AG08395 (cell line): ENCODE measurements around the gene YES1.
A peak's percentile ranks its signal among the peaks of the same experiment; 100 is the strongest.

Experiments
- DNase-seq: peaks from one replicate; pipeline ENCODE4 v3.0.0; 2012; ENCODE audit warnings: mixed read lengths, low spot score

The YES1 gene

GRCh38 chr18:725646-726045, 86.4 kb downstream of the YES1 start:
- DNase-seq, result no peak

- DNase-seq, result no peak
Observed at GRCh38 chr18:723541-724080, 88.4 kb downstream of the YES1 start.

- DNase-seq, result no peak
Observed at GRCh38 chr18:717003-717402, 95.0 kb downstream of the YES1 start.

- DNase-seq, result peak; percentile 49
Observed at GRCh38 chr18:715626-716025, 96.4 kb downstream of the YES1 start.

GRCh38 chr18:713135-713490, 98.9 kb downstream of the YES1 start:
- DNase-seq, result no peak

- peak; percentile 88 for DNase-seq
Observed at GRCh38 chr18:712401-713134, 99.5 kb downstream of the YES1 start, which contains the start of gene ENOSF1. Gene ENOSF1 (minus strand): TSS chr18:712630. CDS start chr18:712587, 43 bp downstream.

GRCh38 chr18:711657-712400, 100.2 kb downstream of the YES1 start:
- DNase-seq, result peak; percentile 63

GRCh38 chr18:711310-711656, 100.8 kb downstream of the YES1 start:
- no peak for DNase-seq

- DNase-seq, result no peak
Observed at GRCh38 chr18:710418-711300, 101.4 kb downstream of the YES1 start.

- no peak for DNase-seq
Observed at GRCh38 chr18:709771-710170, 102.3 kb downstream of the YES1 start.

- DNase-seq, result no peak
Observed at GRCh38 chr18:708096-708495, 103.9 kb downstream of the YES1 start.

- no peak for DNase-seq
Observed at GRCh38 chr18:706405-706804, 105.6 kb downstream of the YES1 start.

GRCh38 chr18:703213-703967, 108.7 kb downstream of the YES1 start:
- DNase-seq, result peak; percentile 27

- DNase-seq, result no peak
Observed at GRCh38 chr18:697800-698199, 114.2 kb downstream of the YES1 start.

- no peak for DNase-seq
Observed at GRCh38 chr18:697012-697411, 115.0 kb downstream of the YES1 start.

- DNase-seq, result no peak
Observed at GRCh38 chr18:693466-694187, 118.4 kb downstream of the YES1 start.

GRCh38 chr18:692824-693223, 119.2 kb downstream of the YES1 start:
- no peak for DNase-seq

- no peak for DNase-seq
Observed at GRCh38 chr18:688323-688722, 123.7 kb downstream of the YES1 start.

GRCh38 chr18:686339-687111, 125.5 kb downstream of the YES1 start:
- no peak for DNase-seq

- no peak for DNase-seq
Observed at GRCh38 chr18:685438-685837, 126.6 kb downstream of the YES1 start.
